GM18868 (cell line): ENCODE data around the gene ICAM2.

ENCODE experiments used
- ATAC-seq: cut with Tn5 transposase; IDR thresholded peaks from one replicate; pipeline ENCODE4 v1.9.1; 2021; ENCODE audit warnings: mild to moderate bottlenecking, moderate library complexity; ENCODE audit not compliant: unreplicated experiment

ICAM2 gene

GRCh38 chr17:64045176-64045575, 24.7 kb upstream of the ICAM2 start:
- no peak for ATAC-seq

GRCh38 chr17:64042700-64043485, 22.5 kb upstream of the ICAM2 start:
- no peak for ATAC-seq

GRCh38 chr17:64041912-64042311, 21.5 kb upstream of the ICAM2 start:
- ATAC-seq: no peak

- ATAC-seq: no peak
Observed at GRCh38 chr17:64040206-64040605, 19.8 kb upstream of the ICAM2 start.

GRCh38 chr17:64039106-64039400, 18.6 kb upstream of the ICAM2 start:
- no peak for ATAC-seq

- no peak for ATAC-seq
Observed at GRCh38 chr17:64038331-64039105, 18.1 kb upstream of the ICAM2 start.

DNA sequence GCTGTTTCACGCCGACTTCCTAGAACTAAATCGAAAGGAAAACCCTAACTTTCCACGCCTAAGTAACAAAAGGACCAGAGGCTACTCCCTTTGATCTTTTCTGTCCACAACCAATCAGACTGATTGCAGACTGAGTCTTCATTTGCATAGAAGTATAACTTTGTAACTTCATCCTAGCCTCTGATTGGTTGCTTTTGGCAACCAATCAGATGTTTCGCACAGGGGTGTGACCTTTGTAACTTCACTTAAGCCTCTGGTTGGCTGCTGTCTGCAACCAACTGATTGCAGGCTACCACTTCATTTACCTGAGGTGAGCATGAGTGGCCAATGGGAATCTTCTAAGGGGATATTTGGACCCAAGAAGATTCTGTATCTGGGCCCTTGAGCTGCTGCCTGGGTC, 17.4 kb upstream of the ICAM2 start:
- ATAC-seq: no peak

DNA sequence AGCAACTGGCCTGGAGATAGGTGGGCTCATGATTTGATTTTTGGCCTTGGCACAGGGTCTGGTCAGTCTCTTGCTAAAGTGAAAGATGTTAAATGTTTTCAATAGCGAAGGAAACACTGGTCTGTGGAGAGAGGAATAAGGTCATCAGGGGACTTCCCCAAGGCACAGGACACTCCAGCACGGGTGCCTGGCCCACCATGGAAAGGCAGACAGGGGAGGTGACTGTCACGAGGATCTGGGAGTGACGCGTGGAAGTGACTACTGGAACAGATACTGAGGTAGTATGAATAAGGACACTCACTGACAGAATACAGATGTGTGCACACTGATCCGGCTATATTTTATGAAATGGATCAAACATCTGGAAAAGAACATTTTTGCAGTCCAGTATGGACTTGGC, 16.7 kb upstream of the ICAM2 start:
- no peak for ATAC-seq

GRCh38 chr17:64036198-64036922, 15.9 kb upstream of the ICAM2 start:
- ATAC-seq: no peak

DNA sequence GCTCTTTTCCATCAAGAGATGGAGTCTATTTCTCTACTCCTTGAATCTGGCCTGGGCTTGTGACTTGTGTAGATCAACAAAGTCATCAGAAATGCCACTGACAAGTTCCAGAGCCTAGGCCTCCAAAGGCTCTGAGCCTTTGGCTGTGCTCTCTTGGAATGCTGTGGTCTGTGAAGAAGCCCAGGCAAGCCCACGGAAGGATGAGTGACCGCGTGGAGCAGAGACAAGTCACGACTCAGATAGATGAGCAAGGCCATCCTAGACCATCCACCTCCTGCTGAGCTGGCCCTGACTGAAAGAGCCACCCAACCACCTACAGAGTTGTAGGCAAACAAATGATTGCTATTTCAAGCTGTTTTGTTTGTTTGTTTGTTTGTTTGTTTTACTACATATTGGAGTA, 11.6 kb upstream of the ICAM2 start:
- no peak for ATAC-seq

GRCh38 chr17:64028874-64029464, 8.5 kb upstream of the ICAM2 start:
- ATAC-seq: no peak

DNA sequence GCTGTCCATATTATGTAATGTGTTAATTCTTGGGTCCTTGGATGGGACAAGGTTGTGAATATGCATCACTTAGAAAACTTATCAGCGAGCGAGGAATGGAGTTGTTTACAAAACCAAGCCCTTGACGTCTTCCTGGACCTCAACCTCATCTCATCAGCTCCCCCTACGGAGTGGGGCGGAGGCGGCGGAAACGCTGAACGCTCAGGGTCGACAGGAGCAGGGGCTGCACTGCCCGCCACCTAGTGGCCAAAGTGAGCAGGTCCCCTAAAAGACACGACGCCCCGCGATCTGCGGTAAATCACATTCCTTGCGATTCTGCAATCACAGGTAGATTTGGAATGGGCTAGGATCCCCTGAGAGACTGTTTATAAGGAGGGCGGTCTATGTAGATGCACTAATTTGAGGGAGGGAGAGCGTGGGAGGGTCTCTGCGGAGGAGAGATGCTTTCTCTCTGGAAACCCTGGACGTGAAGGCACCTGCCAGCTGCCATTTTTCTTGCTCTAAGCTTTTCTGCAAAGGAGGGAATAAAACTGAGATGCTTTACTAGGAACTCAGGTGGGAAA, 5.4 kb upstream of the ICAM2 start:
- ATAC-seq: peak; percentile 74

DNA sequence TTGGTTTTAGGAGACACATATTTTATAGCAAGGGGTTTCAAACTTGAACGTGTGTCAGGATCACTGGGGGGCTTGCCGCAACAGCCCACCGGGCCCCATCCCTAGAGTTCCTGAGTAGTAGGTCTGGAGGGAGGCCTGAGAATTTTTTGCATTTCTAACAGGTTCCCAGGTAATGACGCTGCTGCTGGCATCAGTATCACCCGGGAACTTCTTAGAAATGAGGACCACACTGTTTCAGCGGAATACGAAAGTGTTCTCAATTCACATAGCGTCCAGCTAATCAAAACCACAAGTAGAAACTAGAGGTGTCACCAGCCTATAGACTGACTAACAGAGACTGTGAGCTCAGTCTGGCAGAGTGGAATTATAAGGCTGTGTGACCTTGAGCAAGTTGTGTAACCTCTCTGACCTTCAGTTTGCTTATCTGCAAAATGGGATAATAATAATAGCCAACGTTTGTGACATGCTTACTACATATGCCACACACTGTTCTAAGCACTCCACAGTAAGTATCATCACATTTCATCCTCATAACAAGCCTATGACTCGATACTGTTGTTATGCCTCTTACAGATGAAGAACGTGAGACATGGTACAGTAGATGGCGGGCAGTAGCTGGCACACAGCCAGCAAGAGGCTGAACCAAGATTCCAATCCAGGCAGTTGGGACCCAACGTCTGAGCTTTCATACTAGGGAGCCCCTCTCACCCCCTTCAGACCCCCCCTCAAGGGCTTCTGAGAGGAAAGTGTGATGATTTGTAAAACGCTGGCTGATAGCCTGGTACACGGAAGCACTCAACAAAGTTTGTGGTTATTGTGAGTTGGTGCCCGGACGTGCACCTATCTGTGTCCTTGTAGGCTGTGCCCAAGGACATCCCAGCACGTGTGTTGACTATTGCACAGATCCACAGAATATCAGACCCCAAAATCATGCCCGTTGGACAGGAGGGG, 4.6 kb upstream of the ICAM2 start:
- no peak for ATAC-seq

GRCh38 chr17:64024215-64024654, 3.8 kb upstream of the ICAM2 start:
- no peak for ATAC-seq

GRCh38 chr17:64022611-64023063, 2.2 kb upstream of the ICAM2 start:
- ATAC-seq: no peak

DNA sequence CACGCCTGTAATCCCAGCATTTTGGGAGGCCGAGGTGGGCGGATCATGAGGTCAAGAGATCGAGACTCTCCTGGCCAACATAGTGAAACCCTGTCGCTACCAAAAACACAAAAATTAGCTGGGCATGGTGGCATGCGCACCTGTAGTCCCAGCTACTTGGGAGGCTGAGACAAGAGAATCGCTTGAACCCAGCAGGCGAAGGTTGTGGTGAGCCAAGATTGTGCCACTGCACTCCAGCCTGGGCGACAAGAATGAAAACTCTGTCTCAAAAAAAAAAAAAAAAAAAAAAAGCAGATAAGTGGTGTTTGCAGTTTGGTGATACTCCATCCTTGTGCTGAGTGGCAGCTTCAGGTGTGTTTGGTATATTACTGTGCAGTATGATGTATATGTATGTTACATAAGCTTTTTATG, 877 bp downstream of the ICAM2 start:
- ATAC-seq: peak; percentile 7

DNA sequence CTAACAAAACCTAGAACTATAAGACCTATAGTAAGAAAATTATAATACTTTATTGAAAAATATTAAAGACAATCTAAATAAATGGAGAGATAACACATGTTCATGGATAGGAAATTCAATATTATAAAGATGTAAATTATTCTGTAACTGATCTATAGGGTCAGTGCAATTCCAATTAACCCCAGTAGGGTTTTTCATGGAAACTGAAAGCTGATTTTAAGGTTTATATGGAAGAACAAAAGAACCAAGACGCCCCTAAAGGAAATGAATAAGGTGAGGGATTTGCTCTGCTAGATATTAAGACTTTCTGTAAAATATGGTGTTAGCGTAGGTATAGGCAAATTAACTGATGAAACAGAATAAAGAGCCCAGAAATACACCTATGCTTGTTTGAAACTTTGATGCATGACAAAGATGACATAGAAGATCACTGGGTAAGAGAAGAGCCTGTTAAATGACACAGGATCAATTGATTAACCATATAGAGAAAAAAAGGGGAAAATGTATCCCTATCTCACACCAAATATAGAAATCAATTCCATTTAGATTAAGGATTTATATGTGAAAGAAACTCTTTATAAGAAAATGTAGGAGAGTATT, 3.0 kb downstream of the ICAM2 start:
- no peak for ATAC-seq

- no peak for ATAC-seq
Observed at GRCh38 chr17:64016974-64017373, 3.5 kb downstream of the ICAM2 start.

- no peak for ATAC-seq
Observed at GRCh38 chr17:64016231-64016784, 4.1 kb downstream of the ICAM2 start.
